HL-60 (cell line): ENCODE results near the gene SAMHD1.

Experiments
- GABPA ChIP-seq: IDR thresholded peaks from 2 replicates; pipeline ENCODE4 v1.6.1; 2012; ENCODE audit warnings: low read depth
- POLR2AphosphoS5 ChIP-seq: IDR thresholded peaks from 2 replicates; pipeline ENCODE4 v1.6.1; 2012; ENCODE audit warnings: low read depth
- REST ChIP-seq: IDR thresholded peaks from 2 replicates; pipeline ENCODE4 v1.6.1; 2012; ENCODE audit warnings: low read depth; ENCODE audit not compliant: insufficient replicate concordance
- SPI1 ChIP-seq: IDR thresholded peaks from 2 replicates; pipeline ENCODE4 v1.6.1; 2012; ENCODE audit warnings: low read depth, mild to moderate bottlenecking, borderline replicate concordance
- TF ChIP-seq, protein P1 (sequence below): IDR thresholded peaks from one replicate; pipeline ENCODE4 v1.5.1; 2011; ENCODE audit warnings: low read length, control low read depth, inconsistent platforms; ENCODE audit not compliant: insufficient read depth

DNA sequence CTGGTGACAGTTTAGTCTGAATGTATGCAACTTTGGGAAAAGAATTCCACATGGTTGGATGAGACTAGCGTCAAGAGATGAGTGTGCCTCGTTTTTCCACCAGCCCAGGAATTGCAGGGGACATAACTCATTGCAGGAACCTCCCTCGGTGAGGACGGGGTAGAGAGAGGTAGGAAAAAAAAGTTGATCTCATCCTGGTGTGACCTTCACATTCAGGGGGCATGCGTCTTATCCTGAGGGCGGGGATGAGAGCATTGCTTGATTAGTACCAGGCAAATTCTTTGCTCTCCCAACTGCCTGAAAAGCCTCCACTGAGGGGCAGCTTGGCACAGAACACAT, 63.8 kb downstream of the SAMHD1 start:
- TF ChIP-seq, protein P1, sequence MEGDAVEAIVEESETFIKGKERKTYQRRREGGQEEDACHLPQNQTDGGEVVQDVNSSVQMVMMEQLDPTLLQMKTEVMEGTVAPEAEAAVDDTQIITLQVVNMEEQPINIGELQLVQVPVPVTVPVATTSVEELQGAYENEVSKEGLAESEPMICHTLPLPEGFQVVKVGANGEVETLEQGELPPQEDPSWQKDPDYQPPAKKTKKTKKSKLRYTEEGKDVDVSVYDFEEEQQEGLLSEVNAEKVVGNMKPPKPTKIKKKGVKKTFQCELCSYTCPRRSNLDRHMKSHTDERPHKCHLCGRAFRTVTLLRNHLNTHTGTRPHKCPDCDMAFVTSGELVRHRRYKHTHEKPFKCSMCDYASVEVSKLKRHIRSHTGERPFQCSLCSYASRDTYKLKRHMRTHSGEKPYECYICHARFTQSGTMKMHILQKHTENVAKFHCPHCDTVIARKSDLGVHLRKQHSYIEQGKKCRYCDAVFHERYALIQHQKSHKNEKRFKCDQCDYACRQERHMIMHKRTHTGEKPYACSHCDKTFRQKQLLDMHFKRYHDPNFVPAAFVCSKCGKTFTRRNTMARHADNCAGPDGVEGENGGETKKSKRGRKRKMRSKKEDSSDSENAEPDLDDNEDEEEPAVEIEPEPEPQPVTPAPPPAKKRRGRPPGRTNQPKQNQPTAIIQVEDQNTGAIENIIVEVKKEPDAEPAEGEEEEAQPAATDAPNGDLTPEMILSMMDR: no peak
- TF ChIP-seq POLR2AphosphoS5 (no peak), GABPA (no peak), SPI1 (no peak), REST (no peak)
